Measurements from ENCODE around the gene HCK.

- TF ChIP-seq ZNF704 (tag by site-specific recombination; IDR thresholded peaks at IDR 0.05), result no peak
- no peak for TF ChIP-seq CTCF (tag by site-specific recombination; IDR thresholded peaks at IDR 0.05)
- TF ChIP-seq ZNF391 (tag by site-specific recombination; IDR thresholded peaks at IDR 0.05; ENCODE audit: borderline replicate concordance, low read depth), result no peak
- TF ChIP-seq SP2 (tag by site-specific recombination; IDR thresholded peaks at IDR 0.05), result no peak
- TF ChIP-seq ZNF768 (tag by site-specific recombination; IDR thresholded peaks at IDR 0.05), result no peak
- no peak for TF ChIP-seq ZBTB21 (tag by site-specific recombination; IDR thresholded peaks at IDR 0.05)
- TF ChIP-seq ZBTB17 (tag by site-specific recombination; IDR thresholded peaks at IDR 0.05), result no peak
- TF ChIP-seq ZBTB7A (tag by site-specific recombination; IDR thresholded peaks at IDR 0.05; ENCODE audit: low read depth), result no peak
- no peak for TF ChIP-seq KLF8 (tag by site-specific recombination; IDR thresholded peaks at IDR 0.05)
- TF ChIP-seq ATF2 (tag by site-specific recombination; IDR thresholded peaks at IDR 0.05; ENCODE audit: low read depth), result no peak
- TF ChIP-seq ELK4 (IDR thresholded peaks at IDR 0.05; ENCODE audit: borderline replicate concordance, low read depth, low read length), result no peak
- TF ChIP-seq ZNF629 (tag by site-specific recombination; IDR thresholded peaks at IDR 0.05), result no peak
- no peak for TF ChIP-seq ZSCAN16 (tag by site-specific recombination; IDR thresholded peaks at IDR 0.05)
- no peak for TF ChIP-seq REST (tag by site-specific recombination; IDR thresholded peaks at IDR 0.05)
Observed at GRCh38 chr20:32079655-32080109, 27.6 kb downstream of the HCK start.

All from HEK293 (cell line).